ENCODE results near the gene EDARADD. TPM values are rescaled to one million over a fixed set of nuclear protein-coding genes. Genes with fewer than 3 reads are reported as not detected.

Gene EDARADD
- total RNA-seq, 1 experiment from 2014 or later = 35.4 TPM

GRCh38 chr1:236457775-236458174, 63.7 kb downstream of the EDARADD start:
- Histone ChIP-seq H3K9me3 (ENCODE audit: control insufficient read depth, insufficient read depth, low read depth, low read length) (no peaks in the 10 kb centered on the region), H3K4me3 (ENCODE audit: low read depth in 2 of 2, low read length in 2 of 2) (no peak overlapping the region), H3K27me3 (ENCODE audit: control insufficient read depth, insufficient read depth, low read length) (no peaks in the 10 kb centered on the region), H3K27ac (ENCODE audit: low read length) (no peak overlapping the region), H3K36me3 (ENCODE audit: control insufficient read depth, insufficient read depth, low read length) (no peaks in the 10 kb centered on the region), H3K4me1 (ENCODE audit: control insufficient read depth, insufficient read depth, low read length) (no peaks in the 10 kb centered on the region)
- no peak for TF ChIP-seq CTCF (IDR thresholded peaks at IDR 0.05)
- in situ Hi-C loops (cut with HindIII; ENCODE audit: low pct_unique_long_range_greater_than_20kb, low sequenced_read_pairs) (no loop called here), intact Hi-C loops (cut with micrococcal nuclease; ENCODE audit: unreplicated experiment) (no loop called here)
- ChIA-PET CTCF (no interaction called here), POLR2A (no interaction called here)
- ATAC-seq = no peak
- DNase-seq (ENCODE audit: low read depth, low spot score) = no peak
- BruUV-seq (replicated peaks) = no TSS peak

GRCh38 chr1:236458996-236459395, 64.9 kb downstream of the EDARADD start:
- BruUV-seq (replicated peaks) = no TSS peak
- Histone ChIP-seq H3K27ac (ENCODE audit: low read length) (no peak overlapping the region), H3K9me3 (ENCODE audit: control insufficient read depth, insufficient read depth, low read depth, low read length) (no peaks in the 10 kb centered on the region), H3K36me3 (ENCODE audit: control insufficient read depth, insufficient read depth, low read length) (no peaks in the 10 kb centered on the region), H3K4me3 (ENCODE audit: low read depth in 2 of 2, low read length in 2 of 2) (no peak overlapping the region), H3K27me3 (ENCODE audit: control insufficient read depth, insufficient read depth, low read length) (no peaks in the 10 kb centered on the region), H3K4me1 (ENCODE audit: control insufficient read depth, insufficient read depth, low read length) (no peaks in the 10 kb centered on the region)
- DNase-seq (ENCODE audit: low read depth, low spot score) = no peak
- ChIA-PET POLR2A (interaction anchor here (0.6 kb wide), 1 partner anchor 35 kb away, joined by 10 read pairs; no protein-coding TSS in a partner anchor), CTCF (no interaction called here)
- no peak for ATAC-seq
- in situ Hi-C loops (cut with HindIII; ENCODE audit: low pct_unique_long_range_greater_than_20kb, low sequenced_read_pairs) = no loop called here
- TF ChIP-seq CTCF (IDR thresholded peaks at IDR 0.05) (no peak), SIN3A (IDR thresholded peaks at IDR 0.05; ENCODE audit: borderline replicate concordance, insufficient read depth, low read depth, low read length) (no peak), REST (IDR thresholded peaks at IDR 0.05; ENCODE audit: insufficient read depth in 1 of 2, low read depth in 2 of 2, low read length in 1 of 2) (no peak), TCF7L2 (IDR thresholded peaks at IDR 0.05; ENCODE audit: low read depth, low read length) (no peak), POLR2AphosphoS5 (IDR thresholded peaks at IDR 0.05; ENCODE audit: low read depth, low read length) (no peak)
- intact Hi-C loops (cut with micrococcal nuclease; ENCODE audit: unreplicated experiment) = no loop called here

- intact Hi-C loops (cut with micrococcal nuclease; ENCODE audit: unreplicated experiment) = no loop called here
- H3K27me3 ChIP-seq (ENCODE audit: control insufficient read depth, insufficient read depth, low read length) = no peaks in the 10 kb centered on the region
- in situ Hi-C loops (cut with HindIII; ENCODE audit: low pct_unique_long_range_greater_than_20kb, low sequenced_read_pairs) = no loop called here
- no peaks in the 10 kb centered on the region for H3K36me3 ChIP-seq (ENCODE audit: control insufficient read depth, insufficient read depth, low read length)
- DNase-seq (ENCODE audit: low read depth, low spot score) = no peak
- no peak overlapping the region for H3K4me3 ChIP-seq (ENCODE audit: low read depth in 2 of 2, low read length in 2 of 2)
- ATAC-seq = no peak
- H3K27ac ChIP-seq (ENCODE audit: low read length) = no peak overlapping the region
- ChIA-PET POLR2A (interaction anchor here (0.7 kb wide), 1 partner anchor 21 kb away, joined by 8 read pairs; no protein-coding TSS in a partner anchor), CTCF (no interaction called here)
- H3K4me1 ChIP-seq (ENCODE audit: control insufficient read depth, insufficient read depth, low read length) = no peaks in the 10 kb centered on the region
- no TSS peak for BruUV-seq (replicated peaks)
- H3K9me3 ChIP-seq (ENCODE audit: control insufficient read depth, insufficient read depth, low read depth, low read length) = no peaks in the 10 kb centered on the region
- TF ChIP-seq REST (IDR thresholded peaks at IDR 0.05; ENCODE audit: insufficient read depth in 1 of 2, low read depth in 2 of 2, low read length in 1 of 2) = no peak
- no peak for TF ChIP-seq POLR2AphosphoS5 (IDR thresholded peaks at IDR 0.05; ENCODE audit: low read depth, low read length)
- TF ChIP-seq CTCF (IDR thresholded peaks at IDR 0.05) = no peak
- no peak for TF ChIP-seq SIN3A (IDR thresholded peaks at IDR 0.05; ENCODE audit: borderline replicate concordance, insufficient read depth, low read depth, low read length)
- TF ChIP-seq TCF7L2 (IDR thresholded peaks at IDR 0.05; ENCODE audit: low read depth, low read length) = no peak
These were observed 66.0 kb downstream of the EDARADD start for GRCh38 chr1:236460103-236460502.
